ENCODE measurements around the gene HOTAIR. TPM values are rescaled to one million over a fixed set of nuclear protein-coding genes. Genes with fewer than 3 reads are reported as not detected.

HOTAIR gene
- total RNA-seq, 1 donor from 2014 or later = 1.8 TPM

GRCh38 chr12:53916788-53917655 lies 57.7 kb downstream of the HOTAIR start:
- no peaks in the 10 kb centered on the region for H3K36me3 Mint-ChIP-seq

More at GRCh38 chr12:53916788-53917655, 57.7 kb downstream of the HOTAIR start:
- Mint-ChIP-seq H3K9me3 (no peaks in the 10 kb centered on the region), H3K27me3 (ENCODE audit: low read depth) (peaks cover 94% of the 10 kb centered on the region), H3K4me3 (no peak overlapping the region), H3K27ac (no peak overlapping the region), H3K4me1 (no peaks in the 10 kb centered on the region)
- TF ChIP-seq CTCF (IDR thresholded peaks at IDR 0.05; ENCODE audit: unreplicated experiment) = no peak
- DNase-seq (ENCODE audit: low spot score in 2 of 2, unreplicated experiment in 2 of 2) = no peak

Small RNA genes lying within 50 kb of the gene (microRNA-seq; reads per million reads assigned to microRNA genes)
- gene MIR196A2 = 93.8 reads per million, percentile 61 among the genes with 10 or more reads in this experiment

Other genes with a start within 250 kb of the HOTAIR start
- gene CALCOCO1, start 247.5 kb downstream of the HOTAIR start, total RNA-seq = 124 to 130 TPM (median 124 TPM) in 3 replicates
- gene CISTR, start 223.0 kb downstream of the HOTAIR start, total RNA-seq = not detected in 3 replicates
- 0.44 to 0.69 TPM (median 0.61 TPM) in 3 replicates for gene HOXC13, start 36.1 kb downstream of the HOTAIR start, total RNA-seq
- gene HOXC12, start 20.1 kb downstream of the HOTAIR start, total RNA-seq = not detected in 3 replicates
- 0.47 to 0.60 TPM (median 0.47 TPM) in 3 replicates for gene HOXC11, start 1.8 kb downstream of the HOTAIR start, total RNA-seq
- gene HOXC10, start 10.2 kb upstream of the HOTAIR start, total RNA-seq = 0.95 to 0.97 TPM (median 0.96 TPM) in 3 replicates
- 1.1 to 2.0 TPM (median 1.6 TPM) in 3 replicates for gene HOXC9, start 25.2 kb upstream of the HOTAIR start, total RNA-seq
- gene HOXC8, start 34.0 kb upstream of the HOTAIR start, total RNA-seq = 4.9 to 5.9 TPM (median 5.5 TPM) in 3 replicates
- 15.5 to 17.4 TPM (median 16.3 TPM) in 3 replicates for gene HOXC6, start 53.5 kb upstream of the HOTAIR start, total RNA-seq
- gene HOXC5, start 58.1 kb upstream of the HOTAIR start, total RNA-seq = 28.7 to 33.8 TPM (median 29.3 TPM) in 3 replicates
- gene HOXC4, start 78.9 kb upstream of the HOTAIR start, total RNA-seq = 67.4 to 73.6 TPM (median 69.4 TPM) in 3 replicates
- 39.5 to 47.1 TPM (median 46.1 TPM) in 3 replicates for gene SMUG1, start 214.0 kb upstream of the HOTAIR start, total RNA-seq

Measured in mesothelial cell of epicardium (in vitro differentiated cells).